Measurements from ENCODE around the gene HIC1. TPM values are rescaled to one million over a fixed set of nuclear protein-coding genes. Genes with fewer than 3 reads are reported as not detected.

The HIC1 gene
- total and polyA plus RNA-seq, 9 of the 15 experiments (the other 6 are each of a cell fraction or from before 2014, with no cell fraction given) = 0.01 to 2.5 (median 0.18) TPM

DNA sequence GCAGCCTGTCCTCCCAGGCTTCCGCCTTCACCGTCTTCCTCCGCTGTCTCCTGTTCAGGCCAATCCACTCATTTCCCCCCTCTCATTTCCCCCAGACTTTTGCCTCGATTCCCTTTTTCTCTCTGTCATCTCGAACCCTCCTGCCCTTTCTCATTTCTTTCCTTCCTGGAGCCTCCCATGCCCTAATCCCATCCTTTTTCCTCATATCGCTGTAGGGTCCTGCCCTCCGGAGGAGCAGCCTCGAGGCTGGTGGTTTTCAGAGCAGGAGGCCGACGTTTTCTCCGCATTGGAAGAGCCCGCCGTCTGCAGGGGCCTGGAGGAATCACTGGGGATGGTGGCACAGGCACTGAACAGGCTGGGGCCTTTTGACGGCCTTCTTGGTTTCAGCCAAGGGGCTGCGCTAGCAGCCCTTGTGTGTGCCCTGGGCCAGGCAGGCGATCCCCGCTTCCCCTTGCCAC lies 12.5 kb upstream of the HIC1 start (continued):
- TF ChIP-seq DPF2 (IDR thresholded peaks at IDR 0.05) (0 out of 2 replicates have a peak, but pooled peaks have one; percentile 34), ZNF778 (CRISPR knock-in tag; IDR thresholded peaks at IDR 0.05) (no peak), ZNF79 (CRISPR knock-in tag; IDR thresholded peaks at IDR 0.05; ENCODE audit: low read depth) (no peak), PHB2 (IDR thresholded peaks at IDR 0.05; ENCODE audit: low read depth) (no peak), L3MBTL2 (IDR thresholded peaks at IDR 0.05) (peak; percentile 76), ZNF316 (IDR thresholded peaks at IDR 0.05) (peak; percentile 54; the same call in 1 of the 2 replicates), ZNF444 (CRISPR knock-in tag; IDR thresholded peaks at IDR 0.05) (no peak), E2F6 (IDR thresholded peaks at IDR 0.05; ENCODE audit: borderline replicate concordance in 1 of 2, extremely low read depth in 1 of 2, insufficient read depth in 1 of 2, insufficient read length in 1 of 2, low read depth in 1 of 2, low read length in 1 of 2, poor library complexity in 1 of 2, severe bottlenecking in 1 of 2) (peak in 1 of 2 experiments; percentile 68), HBP1 (CRISPR knock-in tag; IDR thresholded peaks at IDR 0.05) (peak; percentile 27; the same call in 1 of the 2 replicates), AFF1 (IDR thresholded peaks at IDR 0.05; ENCODE audit: low read depth in 1 of 2, partially characterized antibody in 2 of 2) (peak in 1 of 2 experiments; percentile 43), ARID4B (CRISPR knock-in tag; IDR thresholded peaks at IDR 0.05) (peak; percentile 8), TBL1XR1 (IDR thresholded peaks at IDR 0.05; ENCODE audit: low read length in 2 of 2) (no peak)
- TF ChIP-seq, protein P1, sequence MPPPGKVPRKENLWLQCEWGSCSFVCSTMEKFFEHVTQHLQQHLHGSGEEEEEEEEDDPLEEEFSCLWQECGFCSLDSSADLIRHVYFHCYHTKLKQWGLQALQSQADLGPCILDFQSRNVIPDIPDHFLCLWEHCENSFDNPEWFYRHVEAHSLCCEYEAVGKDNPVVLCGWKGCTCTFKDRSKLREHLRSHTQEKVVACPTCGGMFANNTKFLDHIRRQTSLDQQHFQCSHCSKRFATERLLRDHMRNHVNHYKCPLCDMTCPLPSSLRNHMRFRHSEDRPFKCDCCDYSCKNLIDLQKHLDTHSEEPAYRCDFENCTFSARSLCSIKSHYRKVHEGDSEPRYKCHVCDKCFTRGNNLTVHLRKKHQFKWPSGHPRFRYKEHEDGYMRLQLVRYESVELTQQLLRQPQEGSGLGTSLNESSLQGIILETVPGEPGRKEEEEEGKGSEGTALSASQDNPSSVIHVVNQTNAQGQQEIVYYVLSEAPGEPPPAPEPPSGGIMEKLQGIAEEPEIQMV (tag; conservative IDR thresholded peaks at IDR 0.05; ENCODE audit: low read depth) = 0 out of 2 replicates have a peak, but pooled peaks have one; percentile 9

Data from K562 (cell line).